H9 (cell line): ENCODE results near the gene KRT9. TPM values are rescaled to one million over a fixed set of nuclear protein-coding genes. Genes with fewer than 3 reads are reported as not detected.

Source experiments
- DNase-seq: peaks from one replicate; pipeline ENCODE4 v3.0.0-alpha.2; 2017
- H2AFZ ChIP-seq: one replicate; pipeline ENCODE4 v1.6.1; 2013; ENCODE audit warnings: mild to moderate bottlenecking, low read length, control low read depth, moderate library complexity
- H2AK5ac ChIP-seq: 2 replicates; pipeline ENCODE4 v1.6.1; 2013; ENCODE audit warnings: low read length, control low read depth, mixed read lengths; ENCODE audit not compliant: insufficient read length
- H2BK120ac ChIP-seq: one replicate; pipeline ENCODE4 v1.6.1; 2013; ENCODE audit warnings: low read depth, mild to moderate bottlenecking, low read length, control low read depth, inconsistent platforms; ENCODE audit not compliant: poor library complexity, severe bottlenecking
- H2BK12ac ChIP-seq: 2 replicates; pipeline ENCODE4 v1.6.1; 2013; ENCODE audit warnings: low read length, control low read depth, mixed read lengths, low read depth; ENCODE audit not compliant: insufficient read length
- H2BK15ac ChIP-seq: 2 replicates; pipeline ENCODE4 v1.6.1; 2013; ENCODE audit warnings: low read depth, low read length, control low read depth
- H2BK20ac ChIP-seq: one replicate; pipeline ENCODE4 v1.6.1; 2013; ENCODE audit warnings: low read depth, mild to moderate bottlenecking, low read length, control low read depth, inconsistent platforms; ENCODE audit not compliant: poor library complexity, severe bottlenecking
- H2BK5ac ChIP-seq: 2 replicates; pipeline ENCODE4 v1.6.1; 2013; ENCODE audit warnings: low read length, control low read depth, mixed read lengths; ENCODE audit not compliant: insufficient read length
- H3K14ac ChIP-seq: 2 replicates; pipeline ENCODE4 v1.6.1; 2013; ENCODE audit warnings: low read length, control low read depth; ENCODE audit not compliant: insufficient read depth
- H3K18ac ChIP-seq: 2 replicates; pipeline ENCODE4 v1.6.1; 2013; ENCODE audit warnings: low read depth, mild to moderate bottlenecking, mixed read lengths, low read length, control low read depth; ENCODE audit not compliant: insufficient read length
- H3K23ac ChIP-seq: 2 replicates; pipeline ENCODE4 v1.6.1; 2013; ENCODE audit warnings: low read length, control low read depth, mixed read lengths, low read depth; ENCODE audit not compliant: insufficient read length
- H3K23me2 ChIP-seq: 2 replicates; pipeline ENCODE4 v1.6.1; 2013; ENCODE audit warnings: low read depth, mild to moderate bottlenecking, mixed read lengths, low read length, control low read depth; ENCODE audit not compliant: insufficient read length, poor library complexity, severe bottlenecking
- H3K27ac ChIP-seq: 2 replicates; pipeline ENCODE4 v1.5.1; 2013; ENCODE audit warnings: low read length, control low read depth, mixed read lengths, low read depth; ENCODE audit not compliant: insufficient read length
- H3K27me3 ChIP-seq: 2 replicates; pipeline ENCODE4 v1.6.1; 2013; ENCODE audit warnings: low read length, control low read depth, inconsistent platforms; ENCODE audit not compliant: insufficient read depth
- H3K4ac ChIP-seq: 2 replicates; pipeline ENCODE4 v1.6.1; 2013; ENCODE audit warnings: low read depth, mild to moderate bottlenecking, control low read depth, inconsistent platforms, low read length, moderate library complexity
- H3K4me1 ChIP-seq: 2 replicates; pipeline ENCODE4 v1.6.1; 2013; ENCODE audit warnings: low read length, control low read depth, inconsistent platforms; ENCODE audit not compliant: insufficient read depth
- H3K4me2 ChIP-seq: 2 replicates; pipeline ENCODE4 v1.6.1; 2013; ENCODE audit warnings: low read length, control low read depth, mixed read lengths; ENCODE audit not compliant: insufficient read length, insufficient read depth
- H3K56ac ChIP-seq: 2 replicates; pipeline ENCODE4 v1.6.1; 2013; ENCODE audit warnings: low read depth, mild to moderate bottlenecking, mixed read lengths, low read length, control low read depth; ENCODE audit not compliant: insufficient read length
- H3K79me1 ChIP-seq: 2 replicates; pipeline ENCODE4 v1.6.1; 2013; ENCODE audit warnings: low read depth, mild to moderate bottlenecking, moderate library complexity, low read length, control low read depth, inconsistent platforms; ENCODE audit not compliant: insufficient read depth, poor library complexity, severe bottlenecking
- H3K79me2 ChIP-seq: 2 replicates; pipeline ENCODE4 v1.6.1; 2013; ENCODE audit warnings: low read length, control low read depth, inconsistent platforms; ENCODE audit not compliant: insufficient read depth
- H3K9ac ChIP-seq: 2 replicates; pipeline ENCODE4 v1.6.1; 2013; ENCODE audit warnings: low read length, control low read depth, mixed read lengths; ENCODE audit not compliant: insufficient read length; ENCODE audit errors: extremely low read depth
- H3K9me3 ChIP-seq: one replicate; pipeline ENCODE4 v1.6.1; 2013; ENCODE audit warnings: low read depth, low read length, inconsistent platforms; ENCODE audit not compliant: control insufficient read depth
- H3T11ph ChIP-seq: one replicate; pipeline ENCODE4 v1.6.1; 2013; ENCODE audit warnings: mild to moderate bottlenecking, low read length, control low read depth, inconsistent platforms
- H4K20me1 ChIP-seq: one replicate; pipeline ENCODE4 v1.6.1; 2013; ENCODE audit not compliant: control insufficient read depth, insufficient read length, insufficient read depth
- H4K5ac ChIP-seq: 2 replicates; pipeline ENCODE4 v1.6.1; 2013; ENCODE audit warnings: low read depth, mild to moderate bottlenecking, mixed read lengths, low read length, control low read depth; ENCODE audit not compliant: insufficient read length
- H4K8ac ChIP-seq: replicated peaks from 2 replicates; pipeline ENCODE4 v1.6.1; 2013; ENCODE audit warnings: low read length, control low read depth, mixed read lengths, low read depth; ENCODE audit not compliant: insufficient read length
- H4K91ac ChIP-seq: 2 replicates; pipeline ENCODE4 v1.6.1; 2013; ENCODE audit warnings: low read depth, mild to moderate bottlenecking, moderate library complexity, mixed read lengths, low read length, control low read depth; ENCODE audit not compliant: insufficient read length
- H3K27ac Mint-ChIP-seq, 3 experiments: 2 replicates in 2 of 3; 3 replicates in 1 of 3; pipeline ENCODE4 v1.8.0; 2020 to 2021; ENCODE audit warnings: mixed read lengths in 3 of 3, mild to moderate bottlenecking in 1 of 3, moderate library complexity in 1 of 3
- H3K27me3 Mint-ChIP-seq: 2 replicates; pipeline ENCODE4 v1.8.0; 2021; ENCODE audit warnings: low read depth, mild to moderate bottlenecking, moderate library complexity, mixed read lengths
- H3K36me3 Mint-ChIP-seq, 3 experiments: 2 replicates in 2 of 3; 3 replicates in 1 of 3; pipeline ENCODE4 v1.8.0; 2020 to 2021; ENCODE audit warnings: low read depth in 3 of 3, mixed read lengths in 3 of 3; ENCODE audit not compliant: insufficient read depth in 1 of 3
- H3K4me1 Mint-ChIP-seq, 2 experiments: 2 replicates each; pipeline ENCODE4 v1.8.0; 2020; ENCODE audit warnings: mixed read lengths in 2 of 2
- H3K4me3 Mint-ChIP-seq, 2 experiments: 2 replicates in 1 of 2; 3 replicates in 1 of 2; pipeline ENCODE4 v1.8.0; 2020 to 2021; ENCODE audit warnings: mild to moderate bottlenecking in 2 of 2, mixed read lengths in 2 of 2, moderate library complexity in 1 of 2
- H3K9me3 Mint-ChIP-seq, 2 experiments: 2 replicates in 1 of 2; 3 replicates in 1 of 2; pipeline ENCODE4 v1.8.0; 2020; ENCODE audit warnings: mild to moderate bottlenecking in 2 of 2, mixed read lengths in 2 of 2, moderate library complexity in 1 of 2
- WGBS: extraction: QIAGEN DNeasy Blood & Tissue Kit; methylation state at CpG from one replicate; pipeline ENCODE4 v1.1.7; 2013; ENCODE audit warnings: missing lambda C conversion rate, low lambda C conversion rate, mixed read lengths; ENCODE audit not compliant: insufficient read length; ENCODE audit errors: extremely low coverage; 5-methylcytosine and 5-hydroxymethylcytosine counted together
- total RNA-seq: library from RNA; stranded (reverse); gene quantifications from 2 replicates; pipeline ENCODE4 v1.2.1, GENCODE V29; 2021
- TF ChIP-seq, protein P1 (sequence below): fragments of 200-600 bp; sonication (generic); conservative IDR thresholded peaks from 3 replicates; pipeline ENCODE4 v1.8.0; 2021; ENCODE audit warnings: antibody characterized with exemption, mild to moderate bottlenecking

Gene KRT9
- total RNA-seq, 1 experiment from 2014 or later, result not detected

DNA sequence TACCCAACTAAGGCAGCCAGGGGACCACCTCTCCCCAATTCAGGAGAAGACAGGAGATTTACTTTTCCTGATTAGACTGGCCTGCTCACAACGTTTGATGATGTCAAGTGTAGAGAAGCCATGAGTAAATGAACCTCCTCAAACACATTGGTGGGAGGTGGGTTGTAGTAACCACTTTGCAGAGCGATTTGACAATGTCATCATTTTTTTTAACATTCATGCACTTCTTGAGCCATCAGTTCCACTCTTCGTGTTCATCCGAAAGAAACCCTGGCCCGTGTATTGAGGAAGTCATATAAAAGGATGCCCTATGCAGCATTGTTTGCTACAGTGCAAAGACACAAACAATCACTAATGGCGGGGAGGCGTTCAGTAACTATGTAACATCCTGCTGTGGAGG lies 38.2 kb downstream of the KRT9 start:
- Mint-ChIP-seq H3K27ac (no peak overlapping the region), H3K4me3 (no peak overlapping the region), H3K36me3 (no peaks in the 10 kb centered on the region), H3K4me1 (peaks cover 40 to 53% of the 10 kb centered on the region in 2 experiments), H3K27me3 (peaks cover 26% of the 10 kb centered on the region), H3K9me3 (no peaks in the 10 kb centered on the region; a peak in 1 of 5 replicates)
- Histone ChIP-seq H4K91ac (no peak overlapping the region), H3K27me3 (no peaks in the 10 kb centered on the region), H3K79me1 (no peaks in the 10 kb centered on the region), H3K18ac (no peak overlapping the region), H3T11ph (no peak overlapping the region), H2BK15ac (no peak overlapping the region), H3K23ac (no peak overlapping the region), H3K56ac (no peak overlapping the region), H3K4ac (no peak overlapping the region), H3K4me1 (peaks cover 2% of the 10 kb centered on the region; the same call in 1 of the 2 replicates), H2BK120ac (no peak overlapping the region), H2BK20ac (no peak overlapping the region), H2AFZ (no peak overlapping the region), H4K8ac (no peak overlapping the region), H4K20me1 (no peaks in the 10 kb centered on the region), H3K9me3 (no peaks in the 10 kb centered on the region), H2BK12ac (no peak overlapping the region), H3K27ac (no peak overlapping the region), H3K9ac (no peak overlapping the region), H2BK5ac (no peak overlapping the region), H2AK5ac (no peak overlapping the region), H3K14ac (no peak overlapping the region), H3K4me2 (no peak overlapping the region), H4K5ac (no peak overlapping the region), H3K79me2 (no peaks in the 10 kb centered on the region), H3K23me2 (peaks cover 3% of the 10 kb centered on the region)
- DNase-seq, result no peak
- TF ChIP-seq, protein P1, sequence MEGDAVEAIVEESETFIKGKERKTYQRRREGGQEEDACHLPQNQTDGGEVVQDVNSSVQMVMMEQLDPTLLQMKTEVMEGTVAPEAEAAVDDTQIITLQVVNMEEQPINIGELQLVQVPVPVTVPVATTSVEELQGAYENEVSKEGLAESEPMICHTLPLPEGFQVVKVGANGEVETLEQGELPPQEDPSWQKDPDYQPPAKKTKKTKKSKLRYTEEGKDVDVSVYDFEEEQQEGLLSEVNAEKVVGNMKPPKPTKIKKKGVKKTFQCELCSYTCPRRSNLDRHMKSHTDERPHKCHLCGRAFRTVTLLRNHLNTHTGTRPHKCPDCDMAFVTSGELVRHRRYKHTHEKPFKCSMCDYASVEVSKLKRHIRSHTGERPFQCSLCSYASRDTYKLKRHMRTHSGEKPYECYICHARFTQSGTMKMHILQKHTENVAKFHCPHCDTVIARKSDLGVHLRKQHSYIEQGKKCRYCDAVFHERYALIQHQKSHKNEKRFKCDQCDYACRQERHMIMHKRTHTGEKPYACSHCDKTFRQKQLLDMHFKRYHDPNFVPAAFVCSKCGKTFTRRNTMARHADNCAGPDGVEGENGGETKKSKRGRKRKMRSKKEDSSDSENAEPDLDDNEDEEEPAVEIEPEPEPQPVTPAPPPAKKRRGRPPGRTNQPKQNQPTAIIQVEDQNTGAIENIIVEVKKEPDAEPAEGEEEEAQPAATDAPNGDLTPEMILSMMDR, result no peak
- WGBS, result no CpG with 5 or more reads among the region's 7 CpGs
